Activated CD8-positive, alpha-beta memory T cell treated with anti-CD3 and anti-CD28 coated beads for 1 hour (primary cell): Measurements from ENCODE around the gene STS.

Experiments used
- DNase-seq, 2 donors: peaks; one replicate each; pipeline ENCODE4 v3.0.0-alpha.2; 2020; ENCODE audit warnings: low read depth in 1 of 2; ENCODE audit errors: extremely low read depth in 1 of 2

Gene STS

GRCh38 chrX:7147413-7147977, at the start of gene STS:
TSS of gene STS (plus strand) at chrX:7147712. CDS start at chrX:7253200, 105,488 bp downstream.
- DNase-seq = peak in 1 of 2 donors; percentile 5

GRCh38 chrX:7100022-7100421, 47.5 kb upstream of the STS start:
- no peak for DNase-seq

- DNase-seq = no peak
These were observed 45.4 kb upstream of the STS start for GRCh38 chrX:7102119-7102518.

- DNase-seq = no peak
These were observed 40.9 kb upstream of the STS start for GRCh38 chrX:7106649-7107048.

GRCh38 chrX:7108030-7108429, 39.5 kb upstream of the STS start:
- no peak for DNase-seq

GRCh38 chrX:7109049-7109531, 38.4 kb upstream of the STS start:
- no peak for DNase-seq

GRCh38 chrX:7109838-7110793, 37.4 kb upstream of the STS start:
- DNase-seq = no peak

GRCh38 chrX:7110821-7111276, 36.7 kb upstream of the STS start:
- no peak for DNase-seq

GRCh38 chrX:7111518-7111917, 36.0 kb upstream of the STS start:
- DNase-seq = no peak

GRCh38 chrX:7112071-7112470, 35.4 kb upstream of the STS start:
- no peak for DNase-seq

GRCh38 chrX:7115557-7115956, 32.0 kb upstream of the STS start:
- DNase-seq = no peak

- DNase-seq = no peak
These were observed 31.4 kb upstream of the STS start for GRCh38 chrX:7116081-7116480.

GRCh38 chrX:7117587-7117986, 29.9 kb upstream of the STS start:
- no peak for DNase-seq

- no peak for DNase-seq
These were observed 27.3 kb upstream of the STS start for GRCh38 chrX:7119950-7120877.

GRCh38 chrX:7120878-7121219, 26.7 kb upstream of the STS start:
- DNase-seq = no peak

GRCh38 chrX:7127056-7127455, 20.5 kb upstream of the STS start:
- DNase-seq = no peak

- no peak for DNase-seq
These were observed 15.9 kb upstream of the STS start for GRCh38 chrX:7131621-7132020.

- no peak for DNase-seq
These were observed 15.0 kb upstream of the STS start for GRCh38 chrX:7132335-7133049.

GRCh38 chrX:7133050-7133440, 14.5 kb upstream of the STS start:
- DNase-seq = no peak

- no peak for DNase-seq
These were observed 12.5 kb upstream of the STS start for GRCh38 chrX:7134981-7135380.
